Measurements from ENCODE around the gene LRG1.

- TF ChIP-seq CTCF (conservative IDR thresholded peaks at IDR 0.05; ENCODE audit: low read depth, low read length) (no peak), EZH2 (IDR thresholded peaks at IDR 0.05; ENCODE audit: low read length, unreplicated experiment) (no peak)
Observed at GRCh38 chr19:4577020-4577782, 37.4 kb upstream of the LRG1 start.
